ENCODE data around the gene CERS6.

DNA sequence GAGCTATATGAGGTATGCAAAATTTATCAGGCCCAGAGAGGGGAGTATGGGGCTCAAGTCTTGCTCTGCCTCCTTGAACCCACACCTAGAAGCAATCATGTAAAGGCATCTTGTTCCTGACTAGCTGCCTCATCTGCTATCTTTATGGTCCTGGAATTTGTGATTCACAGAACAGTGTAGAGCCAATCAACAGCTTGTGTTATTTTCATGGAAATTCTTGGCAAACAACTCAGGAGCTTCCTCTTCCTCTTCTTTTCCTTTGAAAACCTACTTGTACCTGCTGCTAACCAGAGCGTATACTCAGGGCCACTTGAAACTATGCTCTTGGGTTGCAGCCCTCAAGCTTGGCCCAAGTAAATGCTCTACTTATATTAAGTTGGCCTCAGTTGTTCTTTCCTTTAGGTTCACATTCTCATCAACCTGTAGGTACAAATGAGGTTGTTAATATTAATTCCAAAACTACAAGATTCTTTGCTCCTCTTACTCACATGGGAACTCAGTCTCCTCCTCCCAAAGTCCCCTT lies 342.9 kb downstream of the CERS6 start:
- TF ChIP-seq, protein P1, sequence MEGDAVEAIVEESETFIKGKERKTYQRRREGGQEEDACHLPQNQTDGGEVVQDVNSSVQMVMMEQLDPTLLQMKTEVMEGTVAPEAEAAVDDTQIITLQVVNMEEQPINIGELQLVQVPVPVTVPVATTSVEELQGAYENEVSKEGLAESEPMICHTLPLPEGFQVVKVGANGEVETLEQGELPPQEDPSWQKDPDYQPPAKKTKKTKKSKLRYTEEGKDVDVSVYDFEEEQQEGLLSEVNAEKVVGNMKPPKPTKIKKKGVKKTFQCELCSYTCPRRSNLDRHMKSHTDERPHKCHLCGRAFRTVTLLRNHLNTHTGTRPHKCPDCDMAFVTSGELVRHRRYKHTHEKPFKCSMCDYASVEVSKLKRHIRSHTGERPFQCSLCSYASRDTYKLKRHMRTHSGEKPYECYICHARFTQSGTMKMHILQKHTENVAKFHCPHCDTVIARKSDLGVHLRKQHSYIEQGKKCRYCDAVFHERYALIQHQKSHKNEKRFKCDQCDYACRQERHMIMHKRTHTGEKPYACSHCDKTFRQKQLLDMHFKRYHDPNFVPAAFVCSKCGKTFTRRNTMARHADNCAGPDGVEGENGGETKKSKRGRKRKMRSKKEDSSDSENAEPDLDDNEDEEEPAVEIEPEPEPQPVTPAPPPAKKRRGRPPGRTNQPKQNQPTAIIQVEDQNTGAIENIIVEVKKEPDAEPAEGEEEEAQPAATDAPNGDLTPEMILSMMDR (IDR thresholded peaks at IDR 0.05; ENCODE audit: low read depth, low read length): no peak
- no peak for TF ChIP-seq POLR2A (IDR thresholded peaks at IDR 0.05; ENCODE audit: extremely low read depth, insufficient read length)
- TF ChIP-seq, protein P2, sequence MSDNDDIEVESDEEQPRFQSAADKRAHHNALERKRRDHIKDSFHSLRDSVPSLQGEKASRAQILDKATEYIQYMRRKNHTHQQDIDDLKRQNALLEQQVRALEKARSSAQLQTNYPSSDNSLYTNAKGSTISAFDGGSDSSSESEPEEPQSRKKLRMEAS (IDR thresholded peaks at IDR 0.05; ENCODE audit: low read depth, low read length): no peak
